Measurements from ENCODE around the gene EVPL. TPM values are rescaled to one million over a fixed set of nuclear protein-coding genes. Genes with fewer than 3 reads are reported as not detected.
A peak's percentile ranks its signal among the peaks of the same experiment; 100 is the strongest.

Gene EVPL
- total RNA-seq, 1 donor from 2014 or later: under 0.01 TPM

- no peak for DNase-seq (ENCODE audit: low read depth in 2 of 2)
Measured at GRCh38 chr17:76018340-76018680, 8.8 kb downstream of the EVPL start.

- DNase-seq (ENCODE audit: low read depth in 2 of 2): no peak
Measured at GRCh38 chr17:76017481-76018339, 9.4 kb downstream of the EVPL start.

GRCh38 chr17:76014925-76015261 lies 12.2 kb downstream of the EVPL start:
- no peak for DNase-seq (ENCODE audit: low read depth in 2 of 2)

GRCh38 chr17:76014100-76014924 lies 12.8 kb downstream of the EVPL start:
- DNase-seq (ENCODE audit: low read depth in 2 of 2): peak; percentile 56 to 78

- DNase-seq (ENCODE audit: low read depth in 2 of 2): no peak
Measured at GRCh38 chr17:76013377-76013932, 13.7 kb downstream of the EVPL start.

- DNase-seq (ENCODE audit: low read depth in 2 of 2): no peak
Measured at GRCh38 chr17:76011951-76012350, 15.2 kb downstream of the EVPL start.

GRCh38 chr17:76009969-76010661 lies 17.0 kb downstream of the EVPL start:
- no peak for DNase-seq (ENCODE audit: low read depth in 2 of 2)

GRCh38 chr17:76009447-76009846 lies 17.7 kb downstream of the EVPL start:
- no peak for DNase-seq (ENCODE audit: low read depth in 2 of 2)

- DNase-seq (ENCODE audit: low read depth in 2 of 2): no peak
Measured at GRCh38 chr17:76008630-76009425, 18.3 kb downstream of the EVPL start.

- no peak for DNase-seq (ENCODE audit: low read depth in 2 of 2)
Measured at GRCh38 chr17:76008208-76008607, 18.9 kb downstream of the EVPL start.

- DNase-seq (ENCODE audit: low read depth in 2 of 2): no peak
Measured at GRCh38 chr17:76007850-76008165, 19.3 kb downstream of the EVPL start.

- no peak for DNase-seq (ENCODE audit: low read depth in 2 of 2)
Measured at GRCh38 chr17:76007131-76007849, 19.8 kb downstream of the EVPL start.

GRCh38 chr17:76005263-76006149 lies 21.6 kb downstream of the EVPL start:
- peak; percentile 30 to 67 for DNase-seq (ENCODE audit: low read depth in 2 of 2)

- DNase-seq (ENCODE audit: low read depth in 2 of 2): no peak
Measured at GRCh38 chr17:76004750-76005262, 22.3 kb downstream of the EVPL start.

- DNase-seq (ENCODE audit: low read depth in 2 of 2): no peak
Measured at GRCh38 chr17:76003915-76004314, 23.2 kb downstream of the EVPL start.

- DNase-seq (ENCODE audit: low read depth in 2 of 2): no peak
Measured at GRCh38 chr17:76002100-76002499, 25.0 kb downstream of the EVPL start.

- DNase-seq (ENCODE audit: low read depth in 2 of 2): no peak
Measured at GRCh38 chr17:76000755-76001521, 26.2 kb downstream of the EVPL start, which contains the start of gene CDK3. TSS of gene CDK3 (plus strand) at chr17:76000855. CDS start at chr17:76001426, 571 bp downstream.

- DNase-seq (ENCODE audit: low read depth in 2 of 2): peak in 1 of 2 donors; percentile 48
Measured at GRCh38 chr17:76000016-76000754, 26.9 kb downstream of the EVPL start.

All from dermis microvascular lymphatic vessel endothelial cell (primary cell).